Chondrocyte (in vitro differentiated cells): ENCODE measurements around the gene CFAP54. TPM values are rescaled to one million over a fixed set of nuclear protein-coding genes. Genes with fewer than 3 reads are reported as not detected.

Source experiments
- DNase-seq: peaks from one replicate; pipeline ENCODE4 v3.0.0; 2021; ENCODE audit warnings: mixed read lengths, low spot score
- H3K27ac Mint-ChIP-seq: one replicate; pipeline ENCODE4 v1.8.0; 2021; ENCODE audit warnings: mild to moderate bottlenecking, moderate library complexity, mixed read lengths; ENCODE audit not compliant: unreplicated experiment
- H3K27me3 Mint-ChIP-seq: 2 replicates; pipeline ENCODE4 v1.8.0; 2021; ENCODE audit warnings: low read depth, mixed read lengths
- H3K36me3 Mint-ChIP-seq: 2 replicates; pipeline ENCODE4 v1.8.0; 2021; ENCODE audit warnings: low read depth, mixed read lengths
- H3K4me1 Mint-ChIP-seq: 2 replicates; pipeline ENCODE4 v1.8.0; 2021; ENCODE audit warnings: low read depth, mild to moderate bottlenecking, mixed read lengths
- H3K4me3 Mint-ChIP-seq: one replicate; pipeline ENCODE4 v1.8.0; 2021; ENCODE audit warnings: mild to moderate bottlenecking, moderate library complexity, mixed read lengths; ENCODE audit not compliant: unreplicated experiment
- H3K9me3 Mint-ChIP-seq: 2 replicates; pipeline ENCODE4 v1.8.0; 2021; ENCODE audit warnings: low read depth, mixed read lengths
- total RNA-seq: library from RNA; stranded (reverse); gene quantifications from 3 replicates; pipeline ENCODE4 v1.2.1, GENCODE V29; 2021
- TF ChIP-seq, protein P1 (sequence below): fragments of 200-600 bp; sonication (generic); IDR thresholded peaks from 2 replicates; pipeline ENCODE4 v1.5.0; 2021; ENCODE audit warnings: antibody characterized with exemption, mild to moderate bottlenecking, moderate library complexity

Gene CFAP54
- total RNA-seq, 1 donor from 2014 or later, result 0.15 TPM

GRCh38 chr12:96478011-96478410 lies 11.4 kb upstream of the CFAP54 start:
- TF ChIP-seq, protein P1, sequence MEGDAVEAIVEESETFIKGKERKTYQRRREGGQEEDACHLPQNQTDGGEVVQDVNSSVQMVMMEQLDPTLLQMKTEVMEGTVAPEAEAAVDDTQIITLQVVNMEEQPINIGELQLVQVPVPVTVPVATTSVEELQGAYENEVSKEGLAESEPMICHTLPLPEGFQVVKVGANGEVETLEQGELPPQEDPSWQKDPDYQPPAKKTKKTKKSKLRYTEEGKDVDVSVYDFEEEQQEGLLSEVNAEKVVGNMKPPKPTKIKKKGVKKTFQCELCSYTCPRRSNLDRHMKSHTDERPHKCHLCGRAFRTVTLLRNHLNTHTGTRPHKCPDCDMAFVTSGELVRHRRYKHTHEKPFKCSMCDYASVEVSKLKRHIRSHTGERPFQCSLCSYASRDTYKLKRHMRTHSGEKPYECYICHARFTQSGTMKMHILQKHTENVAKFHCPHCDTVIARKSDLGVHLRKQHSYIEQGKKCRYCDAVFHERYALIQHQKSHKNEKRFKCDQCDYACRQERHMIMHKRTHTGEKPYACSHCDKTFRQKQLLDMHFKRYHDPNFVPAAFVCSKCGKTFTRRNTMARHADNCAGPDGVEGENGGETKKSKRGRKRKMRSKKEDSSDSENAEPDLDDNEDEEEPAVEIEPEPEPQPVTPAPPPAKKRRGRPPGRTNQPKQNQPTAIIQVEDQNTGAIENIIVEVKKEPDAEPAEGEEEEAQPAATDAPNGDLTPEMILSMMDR, result no peak

DNA sequence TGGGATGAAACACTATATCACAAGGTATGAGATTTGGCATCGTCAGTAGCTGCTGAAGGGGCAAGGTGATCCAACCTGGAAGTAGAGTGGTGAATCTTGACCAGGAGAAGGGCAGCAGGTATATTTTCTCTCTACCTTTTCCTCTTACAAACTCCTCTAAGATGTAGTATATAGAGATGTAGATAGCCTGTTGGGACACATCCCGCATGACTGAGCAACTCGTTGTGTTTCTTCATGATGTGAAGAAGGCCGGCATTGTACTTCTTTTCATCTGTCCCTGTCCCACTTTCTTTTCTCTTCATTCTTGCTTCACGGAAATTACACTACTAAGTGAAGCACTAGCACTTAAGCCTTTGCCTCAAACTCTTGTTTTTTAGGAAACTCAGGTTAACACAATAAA lies 7.3 kb upstream of the CFAP54 start:
- Mint-ChIP-seq H3K4me3 (no peak overlapping the region), H3K9me3 (no peaks in the 10 kb centered on the region), H3K4me1 (peaks cover under 1% of the 10 kb centered on the region), H3K27ac (no peak overlapping the region), H3K27me3 (no peaks in the 10 kb centered on the region), H3K36me3 (no peaks in the 10 kb centered on the region)
- DNase-seq, result no peak
- TF ChIP-seq, protein P1, result no peak

More at GRCh38 chr12:96478011-96478410, 11.4 kb upstream of the CFAP54 start:
- no peaks in the 10 kb centered on the region for H3K36me3 Mint-ChIP-seq
- H3K9me3 Mint-ChIP-seq, result no peaks in the 10 kb centered on the region
- no peaks in the 10 kb centered on the region for H3K27me3 Mint-ChIP-seq
- no peak for DNase-seq
- no peak overlapping the region for H3K27ac Mint-ChIP-seq
- no peaks in the 10 kb centered on the region for H3K4me1 Mint-ChIP-seq
- no peak overlapping the region for H3K4me3 Mint-ChIP-seq

GRCh38 chr12:96483116-96483515 lies 6.3 kb upstream of the CFAP54 start:
- Mint-ChIP-seq H3K4me1 (peaks cover 5% of the 10 kb centered on the region), H3K36me3 (no peaks in the 10 kb centered on the region), H3K27ac (no peak overlapping the region), H3K4me3 (no peak overlapping the region), H3K27me3 (no peaks in the 10 kb centered on the region), H3K9me3 (no peaks in the 10 kb centered on the region)
- DNase-seq, result no peak
- TF ChIP-seq, protein P1, result no peak

DNA sequence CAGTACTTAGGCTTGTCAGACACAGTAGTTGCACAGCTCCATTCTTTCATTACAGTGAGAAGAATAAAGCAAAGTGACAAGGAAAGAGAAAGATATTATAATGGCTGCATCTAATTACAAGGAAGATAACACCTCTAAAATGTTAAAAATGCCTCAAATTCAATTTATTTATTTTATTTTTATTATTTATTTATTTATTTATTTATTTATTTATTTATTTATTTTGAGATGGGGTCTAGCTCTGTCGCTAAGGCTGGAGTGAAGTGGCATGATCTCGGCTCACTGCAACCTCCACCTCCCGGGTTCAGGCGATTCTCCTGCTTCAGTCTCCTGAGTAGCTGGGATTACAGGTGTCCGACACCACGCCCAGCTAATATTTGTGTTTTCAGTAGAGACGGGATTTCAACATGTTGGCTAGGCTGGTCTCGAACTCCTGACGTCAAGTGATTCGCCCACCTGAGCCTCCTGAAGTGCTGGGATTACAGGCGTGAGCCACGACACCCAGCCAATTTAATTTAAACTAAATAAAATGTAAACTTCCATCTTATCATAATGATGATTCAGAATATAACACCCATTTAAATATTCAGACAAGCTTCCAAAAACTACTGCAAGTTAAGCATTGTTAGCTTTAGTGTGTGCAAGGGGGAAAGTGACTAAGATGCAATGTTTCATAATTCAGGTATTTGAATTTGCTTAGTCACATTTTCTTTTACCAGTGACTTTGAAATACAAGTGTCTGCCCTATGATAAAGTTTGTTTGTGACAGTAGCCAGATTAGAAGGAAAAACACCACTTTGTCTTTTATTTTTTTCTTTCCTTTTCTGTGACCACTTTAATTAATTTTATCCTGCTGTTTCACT lies 2.4 kb upstream of the CFAP54 start:
- H3K27ac Mint-ChIP-seq, result peak overlapping the region; percentile 22
- TF ChIP-seq, protein P1, result no peak
- no peak overlapping the region for H3K4me3 Mint-ChIP-seq
- no peaks in the 10 kb centered on the region for H3K9me3 Mint-ChIP-seq
- no peak for DNase-seq
- no peaks in the 10 kb centered on the region for H3K36me3 Mint-ChIP-seq
- no peaks in the 10 kb centered on the region for H3K27me3 Mint-ChIP-seq
- H3K4me1 Mint-ChIP-seq, result peaks cover 15% of the 10 kb centered on the region

DNA sequence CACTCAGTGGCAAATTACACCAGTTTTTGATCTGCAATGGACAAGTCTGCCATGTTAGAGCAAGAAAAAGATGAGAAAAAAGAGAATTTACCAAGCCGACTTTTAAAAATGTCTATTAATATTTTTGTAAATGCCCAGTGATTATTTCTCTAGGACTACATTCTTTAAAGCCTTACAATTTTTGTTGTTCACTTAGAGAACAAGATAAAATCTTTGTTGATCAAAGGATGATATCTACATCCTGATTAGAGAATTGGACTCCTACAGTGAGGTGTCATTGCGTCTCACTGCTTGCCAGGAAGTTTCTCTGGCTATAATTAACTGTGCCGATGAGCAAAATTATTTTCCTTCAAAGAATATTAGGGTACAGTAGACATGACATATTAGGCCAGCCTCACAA lies 1.7 kb upstream of the CFAP54 start:
- Mint-ChIP-seq H3K36me3 (no peaks in the 10 kb centered on the region), H3K27me3 (no peaks in the 10 kb centered on the region), H3K4me1 (peaks cover 15% of the 10 kb centered on the region), H3K9me3 (no peaks in the 10 kb centered on the region), H3K4me3 (no peak overlapping the region), H3K27ac (peak overlapping the region; percentile 22)
- DNase-seq, result no peak
- TF ChIP-seq, protein P1, result no peak
